ENCODE results near the gene PRPF38B. TPM values are rescaled to one million over a fixed set of nuclear protein-coding genes. Genes with fewer than 3 reads are reported as not detected.

PRPF38B gene
- total RNA-seq, 1 donor from 2014 or later = 39.3 TPM

DNA sequence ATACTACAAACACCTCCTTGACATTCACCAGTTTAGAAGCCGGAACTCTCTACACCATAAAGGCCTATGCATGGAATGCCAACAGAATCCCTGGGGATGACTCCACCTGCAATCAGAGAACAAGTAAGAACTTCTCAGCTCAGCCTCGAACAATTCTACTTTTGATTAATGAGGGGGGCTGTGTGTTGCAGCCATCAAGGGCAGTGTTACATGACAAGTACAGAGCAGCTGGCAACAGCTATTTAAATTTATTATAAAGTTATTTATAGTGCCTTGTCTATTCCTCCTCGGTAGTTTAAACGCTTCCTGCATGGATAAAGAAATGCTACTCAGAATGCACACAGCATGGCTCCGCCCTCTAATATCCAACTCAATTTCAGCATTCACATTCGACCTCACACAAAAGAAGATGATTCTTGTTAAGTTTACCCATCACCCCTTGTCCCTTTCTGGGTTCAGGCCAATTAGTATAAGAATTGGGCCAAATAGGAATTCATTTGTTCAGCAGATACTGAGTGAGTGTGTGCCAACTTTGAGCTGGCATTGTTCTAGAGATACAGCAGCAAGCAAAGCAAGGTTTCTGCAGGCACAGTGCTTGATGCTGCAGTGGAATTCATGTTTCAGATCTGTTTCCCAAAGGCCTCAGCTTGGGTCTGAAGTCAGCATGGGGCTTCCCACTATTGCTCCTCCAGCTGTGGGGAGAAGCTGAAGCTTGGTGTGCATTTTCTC, 27.0 kb downstream of the PRPF38B start:
- no peaks in the 10 kb centered on the region for H3K36me3 ChIP-seq
- H3K9me3 ChIP-seq = no peaks in the 10 kb centered on the region
- ATAC-seq (no peak), DNase-seq (no peak)
- no peak overlapping the region for H3K27ac ChIP-seq
- H3K27me3 ChIP-seq = no peaks in the 10 kb centered on the region
- H3K4me3 ChIP-seq = no peak overlapping the region
- TF ChIP-seq, protein P1, sequence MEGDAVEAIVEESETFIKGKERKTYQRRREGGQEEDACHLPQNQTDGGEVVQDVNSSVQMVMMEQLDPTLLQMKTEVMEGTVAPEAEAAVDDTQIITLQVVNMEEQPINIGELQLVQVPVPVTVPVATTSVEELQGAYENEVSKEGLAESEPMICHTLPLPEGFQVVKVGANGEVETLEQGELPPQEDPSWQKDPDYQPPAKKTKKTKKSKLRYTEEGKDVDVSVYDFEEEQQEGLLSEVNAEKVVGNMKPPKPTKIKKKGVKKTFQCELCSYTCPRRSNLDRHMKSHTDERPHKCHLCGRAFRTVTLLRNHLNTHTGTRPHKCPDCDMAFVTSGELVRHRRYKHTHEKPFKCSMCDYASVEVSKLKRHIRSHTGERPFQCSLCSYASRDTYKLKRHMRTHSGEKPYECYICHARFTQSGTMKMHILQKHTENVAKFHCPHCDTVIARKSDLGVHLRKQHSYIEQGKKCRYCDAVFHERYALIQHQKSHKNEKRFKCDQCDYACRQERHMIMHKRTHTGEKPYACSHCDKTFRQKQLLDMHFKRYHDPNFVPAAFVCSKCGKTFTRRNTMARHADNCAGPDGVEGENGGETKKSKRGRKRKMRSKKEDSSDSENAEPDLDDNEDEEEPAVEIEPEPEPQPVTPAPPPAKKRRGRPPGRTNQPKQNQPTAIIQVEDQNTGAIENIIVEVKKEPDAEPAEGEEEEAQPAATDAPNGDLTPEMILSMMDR (IDR thresholded peaks at IDR 0.05) = no peak
- no peaks in the 10 kb centered on the region for H3K4me1 ChIP-seq
- intact Hi-C loops (cut with DNase I) = no loop called here

DNA sequence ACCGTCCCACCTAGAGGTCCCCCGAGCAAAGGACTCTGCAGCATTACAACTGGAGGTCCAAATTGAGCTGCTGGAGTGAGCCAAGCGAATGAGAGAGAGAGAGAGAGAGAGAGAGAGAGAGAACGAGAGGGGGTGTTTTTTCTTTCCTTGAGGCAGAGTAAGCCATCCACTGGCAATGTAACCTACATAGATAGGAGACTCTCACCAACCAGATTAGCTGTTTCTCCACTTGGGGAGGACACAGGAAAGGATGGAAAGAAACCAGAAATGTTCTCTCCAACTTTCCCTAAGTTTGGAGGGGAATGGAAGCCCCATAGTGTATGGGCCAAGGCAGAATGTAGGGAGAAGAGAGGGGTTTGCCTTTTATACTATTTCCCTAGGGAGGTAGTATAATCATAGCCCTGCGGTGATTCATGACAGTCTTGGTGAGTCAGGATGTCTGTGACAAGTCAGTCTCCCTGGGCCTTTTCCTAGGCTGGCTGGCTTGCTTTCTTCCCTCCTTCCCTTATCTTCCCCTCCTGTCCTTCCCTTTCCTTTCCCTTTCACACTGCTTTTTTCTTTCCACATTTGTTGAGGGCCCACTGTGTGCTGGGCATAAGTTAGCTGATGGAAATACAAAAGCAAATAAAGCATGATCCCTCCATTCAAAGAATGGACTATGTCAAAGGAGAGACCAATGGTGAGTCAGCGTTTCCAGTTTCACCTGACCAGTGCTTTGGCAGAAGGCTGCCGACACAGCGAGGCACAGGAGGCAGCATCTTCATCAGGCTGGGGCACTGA, 27.7 kb downstream of the PRPF38B start:
- Histone ChIP-seq H3K4me3 (no peak overlapping the region), H3K4me1 (no peaks in the 10 kb centered on the region), H3K36me3 (no peaks in the 10 kb centered on the region), H3K9me3 (no peaks in the 10 kb centered on the region), H3K27ac (no peak overlapping the region), H3K27me3 (no peaks in the 10 kb centered on the region)
- ATAC-seq (no peak), DNase-seq (no peak)
- intact Hi-C loops (cut with DNase I) = no loop called here
- TF ChIP-seq, protein P1 (IDR thresholded peaks at IDR 0.05) = no peak

- peak overlapping the region; percentile 1 for H3K4me3 ChIP-seq
Observed at GRCh38 chr1:108722292-108722691, 30.2 kb downstream of the PRPF38B start.

DNA sequence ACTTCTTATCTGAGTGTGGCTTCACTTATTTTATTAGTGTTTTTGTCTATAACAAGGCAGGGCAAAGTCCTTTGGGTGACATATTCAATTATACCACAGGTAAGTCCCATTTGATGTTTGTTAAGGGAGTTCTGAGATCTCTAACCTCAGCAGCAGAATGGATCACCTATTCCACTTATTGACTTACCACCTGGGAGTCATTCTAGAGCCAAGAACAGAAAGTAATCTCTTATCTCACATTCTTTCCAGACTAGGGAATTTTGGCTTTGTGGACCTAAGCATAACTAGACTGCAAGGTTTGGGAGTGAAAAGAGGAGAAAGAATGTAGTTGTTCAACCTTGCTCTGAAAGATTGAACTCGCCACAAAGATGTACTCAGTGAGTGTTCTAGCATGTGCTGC, 33.8 kb downstream of the PRPF38B start:
- no peaks in the 10 kb centered on the region for H3K4me1 ChIP-seq
- DNase-seq = no peak
- no peaks in the 10 kb centered on the region for H3K36me3 ChIP-seq
- H3K9me3 ChIP-seq = no peaks in the 10 kb centered on the region
- H3K4me3 ChIP-seq = no peak overlapping the region
- intact Hi-C loops (cut with DNase I) = no loop called here
- no peak overlapping the region for H3K27ac ChIP-seq
- TF ChIP-seq, protein P1 (IDR thresholded peaks at IDR 0.05) = no peak
- no peak for ATAC-seq
- no peaks in the 10 kb centered on the region for H3K27me3 ChIP-seq

More at GRCh38 chr1:108722292-108722691, 30.2 kb downstream of the PRPF38B start:
- ATAC-seq (no peak), DNase-seq (no peak)
- TF ChIP-seq, protein P1 (IDR thresholded peaks at IDR 0.05) = no peak
- H3K36me3 ChIP-seq = no peaks in the 10 kb centered on the region
- H3K27me3 ChIP-seq = no peaks in the 10 kb centered on the region
- intact Hi-C loops (cut with DNase I) = no loop called here
- H3K27ac ChIP-seq = no peak overlapping the region
- H3K9me3 ChIP-seq = no peaks in the 10 kb centered on the region
- no peaks in the 10 kb centered on the region for H3K4me1 ChIP-seq

DNA sequence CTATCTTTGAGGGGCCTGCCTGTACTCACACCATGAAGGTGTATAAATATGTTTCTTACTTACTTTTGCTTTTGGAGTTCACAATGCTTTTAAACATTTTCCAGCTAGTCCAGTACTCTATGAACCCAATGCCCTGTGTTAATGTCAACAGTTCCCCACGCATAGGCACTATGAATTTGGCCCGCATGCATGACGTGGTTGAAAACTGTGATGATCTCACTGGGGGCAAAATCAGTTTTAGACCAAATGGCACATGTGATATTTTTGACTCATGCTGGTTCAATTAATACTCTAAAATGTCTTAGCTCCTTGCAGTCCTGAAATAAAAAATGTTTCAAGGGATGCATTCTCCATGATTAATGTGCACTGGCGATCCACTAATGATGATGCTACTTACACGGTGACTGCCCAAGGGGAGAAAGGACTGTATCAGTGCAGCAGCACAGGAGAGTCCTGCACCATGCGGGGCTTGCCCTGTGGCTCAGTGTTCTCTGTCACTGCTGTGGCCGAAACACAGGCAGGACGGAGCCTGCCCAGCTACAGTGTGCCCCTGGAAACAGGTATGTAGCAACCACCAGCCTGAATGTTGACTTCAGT, 36.3 kb downstream of the PRPF38B start:
- DNase-seq (no peak), ATAC-seq (no peak)
- intact Hi-C loops (cut with DNase I) = no loop called here
- H3K4me1 ChIP-seq = no peaks in the 10 kb centered on the region
- no peak overlapping the region for H3K27ac ChIP-seq
- TF ChIP-seq, protein P1 (IDR thresholded peaks at IDR 0.05) = no peak
- no peaks in the 10 kb centered on the region for H3K36me3 ChIP-seq
- no peaks in the 10 kb centered on the region for H3K9me3 ChIP-seq
- H3K4me3 ChIP-seq = no peak overlapping the region
- H3K27me3 ChIP-seq = no peaks in the 10 kb centered on the region

All from upper lobe of right lung (tissue), 1 donor.